Astrocyte (in vitro differentiated cells and primary cell): ENCODE results near the gene DPP8. TPM values are rescaled to one million over a fixed set of nuclear protein-coding genes. Genes with fewer than 3 reads are reported as not detected.
"Not testable (repeated sequence)": the region's sequence is repeated elsewhere in the genome, so short reads cannot be mapped to it uniquely, and the experiment has no call there.

Experiments
- DNase-seq: peaks from one replicate; pipeline ENCODE4 v3.0.0-alpha.2; 2010; ENCODE audit warnings: low read depth
- FAIRE-seq: peaks from 2 replicates; lab custom pipeline; 2011; peaks lifted over from hg19 to GRCh38; lab: Jason Lieb, UNC
- H2AFZ ChIP-seq: 2 replicates; pipeline ENCODE4 v1.6.0; 2012; ENCODE audit warnings: low read depth, low read length, inconsistent platforms
- H3K27ac ChIP-seq: 2 replicates; pipeline ENCODE4 v1.5.1; 2011; ENCODE audit warnings: low read depth, low read length, inconsistent platforms
- H3K27me3 ChIP-seq: 2 replicates; pipeline ENCODE4 v1.6.0; 2011; ENCODE audit warnings: low read length, inconsistent platforms; ENCODE audit not compliant: insufficient read depth
- H3K36me3 ChIP-seq: 2 replicates; pipeline ENCODE4 v1.5.1; 2011; ENCODE audit warnings: low read length, inconsistent platforms; ENCODE audit not compliant: insufficient read depth
- H3K4me1 ChIP-seq: 2 replicates; pipeline ENCODE4 v1.5.1; 2011; ENCODE audit warnings: low read length, inconsistent platforms; ENCODE audit not compliant: insufficient read depth
- H3K4me2 ChIP-seq: 2 replicates; pipeline ENCODE4 v1.6.0; 2012; ENCODE audit warnings: low read length, inconsistent platforms
- H3K4me3 ChIP-seq: 2 replicates; pipeline ENCODE4 v1.5.1; 2011; ENCODE audit warnings: low read depth, mild to moderate bottlenecking, low read length, inconsistent platforms; ENCODE audit not compliant: insufficient read depth
- H3K79me2 ChIP-seq: 2 replicates; pipeline ENCODE4 v1.6.0; 2012; ENCODE audit warnings: mild to moderate bottlenecking, low read length, inconsistent platforms; ENCODE audit not compliant: insufficient read depth
- H3K9ac ChIP-seq: 2 replicates; pipeline ENCODE4 v1.6.0; 2012; ENCODE audit warnings: mild to moderate bottlenecking, low read length, inconsistent platforms
- H3K9me3 ChIP-seq: 2 replicates; pipeline ENCODE4 v1.5.1; 2012; ENCODE audit warnings: low read depth, mild to moderate bottlenecking, low read length, inconsistent platforms; ENCODE audit not compliant: insufficient read depth
- H4K20me1 ChIP-seq: 2 replicates; pipeline ENCODE4 v1.6.0; 2012; ENCODE audit warnings: low read length, inconsistent platforms; ENCODE audit not compliant: insufficient read depth
- H3K27ac Mint-ChIP-seq: one replicate; pipeline ENCODE4 v1.8.0; 2021; ENCODE audit warnings: mild to moderate bottlenecking, mixed read lengths; ENCODE audit not compliant: unreplicated experiment
- H3K27me3 Mint-ChIP-seq: one replicate; pipeline ENCODE4 v1.8.0; 2021; ENCODE audit warnings: low read depth, mixed read lengths; ENCODE audit not compliant: unreplicated experiment
- H3K36me3 Mint-ChIP-seq: one replicate; pipeline ENCODE4 v1.8.0; 2021; ENCODE audit warnings: low read depth, mixed read lengths; ENCODE audit not compliant: unreplicated experiment
- H3K4me1 Mint-ChIP-seq: one replicate; pipeline ENCODE4 v1.8.0; 2021; ENCODE audit warnings: low read depth, mixed read lengths; ENCODE audit not compliant: unreplicated experiment
- H3K4me3 Mint-ChIP-seq: one replicate; pipeline ENCODE4 v1.8.0; 2021; ENCODE audit warnings: mild to moderate bottlenecking, moderate library complexity, mixed read lengths; ENCODE audit not compliant: unreplicated experiment
- H3K9me3 Mint-ChIP-seq: one replicate; pipeline ENCODE4 v1.8.0; 2021; ENCODE audit warnings: mild to moderate bottlenecking, mixed read lengths; ENCODE audit not compliant: unreplicated experiment
- EZH2 ChIP-seq: IDR thresholded peaks from 2 replicates; pipeline ENCODE4 v1.6.1; 2012; ENCODE audit warnings: mild to moderate bottlenecking, low read length, inconsistent platforms; ENCODE audit not compliant: insufficient read depth
- total RNA-seq: library from RNA; stranded (reverse); gene quantifications from 2 replicates; pipeline ENCODE4 v1.2.1, GENCODE V29; 2021
- TF ChIP-seq, protein P1 (sequence below): IDR thresholded peaks from 2 replicates; pipeline ENCODE4 v1.5.1; 2011; ENCODE audit warnings: low read depth, mild to moderate bottlenecking, inconsistent platforms, low read length, moderate library complexity; ENCODE audit not compliant: insufficient read depth

Gene DPP8
- total RNA-seq, 1 donor from 2014 or later = 29.5 TPM

GRCh38 chr15:65466901-65467300, 50.6 kb downstream of the DPP8 start:
- TF ChIP-seq EZH2 = no peak
- TF ChIP-seq, protein P1, sequence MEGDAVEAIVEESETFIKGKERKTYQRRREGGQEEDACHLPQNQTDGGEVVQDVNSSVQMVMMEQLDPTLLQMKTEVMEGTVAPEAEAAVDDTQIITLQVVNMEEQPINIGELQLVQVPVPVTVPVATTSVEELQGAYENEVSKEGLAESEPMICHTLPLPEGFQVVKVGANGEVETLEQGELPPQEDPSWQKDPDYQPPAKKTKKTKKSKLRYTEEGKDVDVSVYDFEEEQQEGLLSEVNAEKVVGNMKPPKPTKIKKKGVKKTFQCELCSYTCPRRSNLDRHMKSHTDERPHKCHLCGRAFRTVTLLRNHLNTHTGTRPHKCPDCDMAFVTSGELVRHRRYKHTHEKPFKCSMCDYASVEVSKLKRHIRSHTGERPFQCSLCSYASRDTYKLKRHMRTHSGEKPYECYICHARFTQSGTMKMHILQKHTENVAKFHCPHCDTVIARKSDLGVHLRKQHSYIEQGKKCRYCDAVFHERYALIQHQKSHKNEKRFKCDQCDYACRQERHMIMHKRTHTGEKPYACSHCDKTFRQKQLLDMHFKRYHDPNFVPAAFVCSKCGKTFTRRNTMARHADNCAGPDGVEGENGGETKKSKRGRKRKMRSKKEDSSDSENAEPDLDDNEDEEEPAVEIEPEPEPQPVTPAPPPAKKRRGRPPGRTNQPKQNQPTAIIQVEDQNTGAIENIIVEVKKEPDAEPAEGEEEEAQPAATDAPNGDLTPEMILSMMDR = no peak
- no peaks in the 10 kb centered on the region for H3K36me3 Mint-ChIP-seq
- Histone ChIP-seq H3K9ac (no peak overlapping the region), H3K4me1 (no peaks in the 10 kb centered on the region), H3K79me2 (no peaks in the 10 kb centered on the region), H3K9me3 (no peaks in the 10 kb centered on the region), H3K36me3 (peaks cover 41% of the 10 kb centered on the region), H4K20me1 (peaks cover 5% of the 10 kb centered on the region), H3K27ac (no peak overlapping the region), H3K4me3 (no peak overlapping the region), H3K27me3 (no peaks in the 10 kb centered on the region), H3K4me2 (no peak overlapping the region), H2AFZ (no peak overlapping the region)
- H3K27ac Mint-ChIP-seq = no peak overlapping the region
- FAIRE-seq (no peak), DNase-seq (peak; percentile 29)
- H3K4me1 Mint-ChIP-seq = no peaks in the 10 kb centered on the region
- no peaks in the 10 kb centered on the region for H3K27me3 Mint-ChIP-seq
- no peaks in the 10 kb centered on the region for H3K9me3 Mint-ChIP-seq
- no peak overlapping the region for H3K4me3 Mint-ChIP-seq

DNA sequence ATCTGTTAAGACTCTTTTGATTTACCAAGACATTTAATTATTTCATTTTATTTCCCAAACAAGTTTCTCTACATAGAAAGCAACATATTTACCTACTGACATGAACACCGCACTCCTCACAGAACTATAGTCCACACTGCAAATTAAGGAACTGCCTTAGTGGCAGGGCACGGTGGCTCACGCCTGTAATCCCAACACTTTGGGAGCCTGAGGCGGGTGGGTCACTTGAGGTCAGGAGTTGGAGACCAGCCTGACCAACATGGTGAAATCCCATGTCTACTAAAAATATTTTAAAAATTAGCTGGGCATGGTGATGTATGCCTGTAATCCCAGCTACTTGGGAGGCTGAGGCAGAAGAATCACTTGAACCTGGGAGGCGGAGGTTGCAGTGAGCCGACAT, 54.4 kb downstream of the DPP8 start:
- not testable (repeated sequence) for H3K4me2 ChIP-seq, H3K9me3 Mint-ChIP-seq, H3K27me3 Mint-ChIP-seq, H3K27ac ChIP-seq, DNase-seq, H2AFZ ChIP-seq, H3K36me3 Mint-ChIP-seq, FAIRE-seq, H3K4me1 Mint-ChIP-seq, H3K9ac ChIP-seq, H3K4me1 ChIP-seq, H3K4me3 ChIP-seq, H3K79me2 ChIP-seq, H3K27me3 ChIP-seq, H3K9me3 ChIP-seq, H3K27ac Mint-ChIP-seq, H3K4me3 Mint-ChIP-seq
- Histone ChIP-seq H4K20me1 (peaks cover 11% of the 10 kb centered on the region), H3K36me3 (peaks cover 46% of the 10 kb centered on the region)

DNA sequence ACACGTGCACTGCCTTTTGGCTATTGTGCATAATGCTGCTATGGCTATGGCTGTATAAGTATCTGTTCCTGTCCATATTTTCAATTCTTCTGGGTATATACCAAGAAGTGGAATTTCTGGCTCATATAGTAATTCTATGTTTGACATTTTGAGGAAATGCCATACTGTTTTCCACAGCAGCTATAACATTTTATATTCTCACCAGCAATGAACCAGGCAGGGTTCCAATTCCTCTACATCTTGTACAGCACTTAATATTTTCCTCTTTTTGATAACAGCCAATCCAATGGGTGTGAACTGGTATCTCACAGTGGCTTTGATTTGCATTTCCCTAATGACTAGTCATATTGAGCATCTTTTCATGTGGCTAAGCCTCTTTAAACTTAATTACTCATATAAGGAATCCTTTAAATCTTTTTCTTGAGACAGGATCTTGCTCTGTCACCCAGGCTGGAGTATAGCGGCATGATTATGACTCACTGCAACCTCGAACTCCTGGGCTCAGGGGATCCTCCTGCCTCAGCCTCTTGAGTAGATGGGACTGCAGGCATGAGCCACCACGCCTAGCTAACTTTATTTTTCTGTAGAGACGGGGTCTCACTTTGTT, 56.6 kb downstream of the DPP8 start:
- Mint-ChIP-seq H3K27me3 (no peaks in the 10 kb centered on the region), H3K4me1 (peaks cover 5% of the 10 kb centered on the region), H3K27ac (peak overlapping the region; percentile 26), H3K9me3 (no peaks in the 10 kb centered on the region), H3K4me3 (no peak overlapping the region), H3K36me3 (peaks cover 12% of the 10 kb centered on the region)
- no peak overlapping the region for H3K9ac ChIP-seq
- H3K4me3 ChIP-seq = no peak overlapping the region
- no peaks in the 10 kb centered on the region for H3K27me3 ChIP-seq
- no peaks in the 10 kb centered on the region for H3K9me3 ChIP-seq
- H3K4me1 ChIP-seq = no peaks in the 10 kb centered on the region
- H2AFZ ChIP-seq = no peak overlapping the region
- FAIRE-seq (no peak), DNase-seq (peak; percentile 32)
- TF ChIP-seq, protein P1 = no peak
- no peak for TF ChIP-seq EZH2
- peaks cover 48% of the 10 kb centered on the region for H3K36me3 ChIP-seq
- peaks cover 11% of the 10 kb centered on the region for H4K20me1 ChIP-seq
- H3K27ac ChIP-seq = no peak overlapping the region
- H3K4me2 ChIP-seq = no peak overlapping the region
- H3K79me2 ChIP-seq = no peaks in the 10 kb centered on the region

GRCh38 chr15:65455256-65455655, 62.2 kb downstream of the DPP8 start:
- H3K4me1 ChIP-seq, H3K4me1 Mint-ChIP-seq, H3K9me3 ChIP-seq, H3K4me3 ChIP-seq, H3K27me3 ChIP-seq, H3K27me3 Mint-ChIP-seq, H4K20me1 ChIP-seq, H2AFZ ChIP-seq, H3K9ac ChIP-seq, H3K4me3 Mint-ChIP-seq, H3K79me2 ChIP-seq, H3K27ac Mint-ChIP-seq, DNase-seq, FAIRE-seq, H3K4me2 ChIP-seq, H3K9me3 Mint-ChIP-seq, H3K27ac ChIP-seq: not testable (repeated sequence)
- peaks cover 13% of the 10 kb centered on the region for H3K36me3 Mint-ChIP-seq
- H3K36me3 ChIP-seq = peaks cover 48% of the 10 kb centered on the region
